HCEC 1CT (cell line): Measurements from ENCODE around the gene SH3RF2.

Experiments used
- DNase-seq: peaks from one replicate; pipeline ENCODE4 v3.0.0-alpha.2; 2017

The SH3RF2 gene

DNA sequence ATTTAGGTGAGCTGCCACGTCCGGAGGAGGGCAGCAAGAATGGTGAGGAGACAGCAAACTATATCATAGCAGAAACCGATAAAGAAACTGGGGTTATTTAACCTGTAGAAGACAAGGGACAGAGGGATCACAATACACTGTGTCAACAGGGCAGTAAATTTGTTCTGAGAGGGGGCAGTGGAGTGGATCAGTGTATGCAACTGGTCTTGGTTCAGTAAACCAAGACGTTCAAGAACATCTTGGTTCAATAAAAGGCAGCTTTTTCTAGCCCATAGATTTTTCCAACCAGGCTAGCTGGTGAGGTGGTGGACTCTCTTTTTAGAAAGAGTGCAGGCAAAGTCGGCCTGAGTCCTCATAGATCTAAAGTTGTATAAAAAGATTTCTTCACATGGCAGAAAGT is 113.7 kb downstream of the SH3RF2 start:
- DNase-seq, result no peak

DNA sequence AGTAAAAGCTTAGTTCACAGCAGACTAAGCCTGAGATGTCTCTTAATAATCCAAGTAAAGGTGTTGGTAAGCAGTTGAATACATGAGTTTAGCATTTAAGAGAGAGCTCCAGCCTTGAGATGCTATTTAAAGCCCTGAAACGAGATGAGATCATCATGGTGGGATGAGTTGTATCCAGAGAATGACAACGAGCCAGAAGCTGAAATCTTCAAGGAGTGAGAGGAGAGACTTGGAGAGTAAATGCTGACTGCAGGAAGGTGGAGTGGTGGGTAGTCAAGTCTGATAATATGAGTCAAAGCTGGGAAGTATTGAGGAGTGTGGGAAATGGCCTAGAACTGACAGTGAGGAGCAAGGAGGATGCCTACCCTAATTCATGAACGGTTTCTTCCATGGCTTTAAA is 115.3 kb downstream of the SH3RF2 start:
- peak; percentile 49 for DNase-seq

- no peak for DNase-seq
Observed at GRCh38 chr5:146052780-146053179, 116.4 kb downstream of the SH3RF2 start.

GRCh38 chr5:146055432-146055831 is 119.1 kb downstream of the SH3RF2 start:
- no peak for DNase-seq

- DNase-seq, result no peak
Observed at GRCh38 chr5:146059460-146060220, 123.3 kb downstream of the SH3RF2 start.

DNA sequence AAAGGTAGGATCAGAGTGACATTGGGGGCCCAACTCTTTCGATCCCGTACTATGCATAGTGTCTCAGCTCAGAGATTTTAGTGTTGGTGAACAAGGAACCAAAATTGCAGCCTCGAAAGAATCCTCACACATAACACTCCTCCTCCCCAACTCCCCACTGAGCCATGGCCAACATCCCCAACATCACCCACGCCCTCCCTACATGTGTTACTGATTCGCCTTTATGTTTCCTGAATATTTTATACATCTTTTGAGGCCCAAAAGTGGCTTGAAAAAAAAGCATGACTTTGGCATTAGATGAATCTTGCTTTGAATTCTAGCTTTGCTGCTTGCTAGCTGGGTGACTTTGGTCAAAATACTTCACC is 123.8 kb downstream of the SH3RF2 start:
- DNase-seq, result no peak

GRCh38 chr5:146066968-146067367 is 130.6 kb downstream of the SH3RF2 start:
- DNase-seq, result no peak

- DNase-seq, result no peak
Observed at GRCh38 chr5:146068206-146068605, 131.8 kb downstream of the SH3RF2 start.

DNA sequence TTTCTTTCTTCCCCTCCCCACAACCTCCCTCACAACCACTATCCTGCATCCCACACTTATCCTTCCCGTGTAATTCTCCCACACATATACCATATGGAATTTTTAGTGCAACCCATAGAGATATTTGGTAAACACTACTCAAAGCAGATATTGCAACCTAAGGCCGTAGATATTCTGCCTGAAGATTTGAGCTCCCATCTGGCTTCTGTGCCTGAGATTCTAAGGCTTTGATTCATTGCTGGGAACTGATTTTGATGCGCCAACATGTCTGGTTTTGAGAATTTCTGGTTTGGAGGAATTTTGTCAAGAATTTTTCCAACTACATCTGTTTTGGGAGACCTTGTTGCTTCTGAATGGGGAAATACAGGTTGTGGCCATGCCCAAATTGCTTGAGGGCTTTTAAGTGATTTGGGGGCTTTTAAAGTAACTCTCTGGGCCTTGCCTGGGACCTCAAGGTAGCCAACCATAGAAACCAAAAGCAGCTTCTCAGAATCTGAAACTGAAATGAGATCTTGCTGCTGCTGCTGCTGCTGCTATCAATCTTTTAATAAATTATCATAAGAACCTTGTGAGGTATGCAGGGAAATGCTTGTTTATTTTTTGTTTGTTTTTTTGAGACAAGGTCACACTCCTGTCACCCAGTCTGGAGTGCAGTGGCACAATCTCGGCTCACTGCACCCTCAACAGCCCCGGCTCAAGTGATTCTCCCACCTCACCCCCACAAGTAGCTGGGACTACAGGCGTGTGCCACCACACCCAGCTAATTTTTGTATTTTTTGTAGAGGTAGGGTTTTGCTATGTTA is 132.8 kb downstream of the SH3RF2 start:
- DNase-seq, result no peak

DNA sequence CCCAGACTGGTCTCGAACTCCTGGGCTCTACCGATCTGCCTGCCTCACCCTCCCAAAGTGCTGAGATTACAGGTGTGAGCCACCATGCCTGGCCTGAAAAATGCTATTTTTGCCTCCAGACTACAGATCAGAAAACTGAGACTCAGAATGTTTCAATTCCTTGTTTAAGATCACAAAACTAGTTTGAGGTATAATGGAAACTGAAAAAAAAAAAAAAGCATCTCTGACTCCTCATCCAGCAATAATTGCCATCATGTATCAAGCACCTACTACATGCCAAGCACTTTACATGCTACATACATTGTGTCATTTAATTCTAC is 133.4 kb downstream of the SH3RF2 start:
- DNase-seq, result no peak

- DNase-seq, result no peak
Observed at GRCh38 chr5:146070746-146071145, 134.4 kb downstream of the SH3RF2 start.

DNA sequence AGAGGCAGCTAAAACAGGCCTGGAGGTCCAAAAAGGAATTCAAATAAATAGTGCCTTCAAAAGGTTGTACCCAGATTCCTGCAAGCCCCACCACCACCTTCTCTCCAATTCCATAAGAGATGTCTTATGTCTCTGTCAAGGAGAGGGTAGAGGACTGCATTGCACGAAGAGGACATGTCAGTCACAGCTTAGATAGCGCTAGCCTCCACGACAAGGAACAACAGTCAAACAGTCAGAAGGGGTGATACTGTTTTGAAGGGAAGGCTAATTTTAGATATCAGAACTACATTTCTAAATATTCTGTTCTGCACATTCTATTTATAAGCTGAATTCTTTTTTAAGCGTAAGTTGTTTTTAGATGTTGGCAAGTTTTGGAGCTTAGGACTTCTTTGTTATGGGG is 134.8 kb downstream of the SH3RF2 start:
- no peak for DNase-seq

DNA sequence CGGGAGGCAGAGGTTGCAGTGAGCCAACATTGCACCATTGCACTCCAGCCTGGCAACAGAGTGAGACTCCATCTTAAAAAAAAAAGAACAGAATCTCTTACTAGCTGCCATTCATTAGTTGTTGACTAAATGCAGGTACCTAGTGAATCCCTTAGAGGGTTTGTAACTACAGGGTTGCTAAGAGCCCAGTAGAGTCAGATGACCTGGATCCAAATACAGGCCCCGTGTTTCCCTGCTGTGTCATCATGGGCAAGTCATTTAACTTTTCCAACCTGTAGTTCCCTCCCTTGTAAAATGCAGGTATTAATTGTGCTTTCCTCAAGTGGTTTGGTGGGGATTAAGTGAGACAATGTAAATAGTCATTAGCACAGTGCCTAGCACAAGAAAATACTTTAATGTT is 136.2 kb downstream of the SH3RF2 start:
- DNase-seq, result no peak

DNA sequence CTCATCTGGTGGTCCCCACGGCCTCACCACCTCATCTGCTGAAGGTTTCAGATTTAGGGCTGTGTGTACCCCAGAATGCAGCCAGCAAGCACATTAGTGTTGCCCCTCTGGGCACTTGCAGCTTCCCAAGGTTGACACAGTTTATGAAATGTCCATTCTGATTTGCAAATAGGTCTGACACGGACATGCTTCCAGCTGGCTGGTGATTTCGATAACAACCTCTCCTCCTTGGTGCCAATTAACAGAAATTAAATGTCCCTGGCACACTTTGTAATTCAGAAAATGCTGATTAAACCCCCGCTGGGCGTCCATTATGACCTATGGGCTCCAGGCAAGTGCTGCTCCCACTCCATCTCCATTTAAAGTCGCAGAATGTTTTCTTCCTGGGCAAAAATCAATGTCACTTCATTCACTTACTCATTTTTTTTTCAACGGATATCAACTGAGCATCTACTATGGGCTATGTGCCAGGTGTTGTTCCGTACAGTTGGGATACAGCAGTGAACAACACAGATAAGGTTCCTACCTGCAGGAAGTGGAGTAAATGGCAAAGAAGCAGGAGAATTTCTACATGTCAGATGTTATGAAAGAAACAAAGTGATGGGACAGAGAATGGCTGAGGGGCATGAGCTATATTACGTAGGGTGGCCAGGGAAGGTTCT is 137.0 kb downstream of the SH3RF2 start:
- no peak for DNase-seq

GRCh38 chr5:146076028-146076427 is 139.7 kb downstream of the SH3RF2 start:
- no peak for DNase-seq

- no peak for DNase-seq
Observed at GRCh38 chr5:146076455-146076854, 140.1 kb downstream of the SH3RF2 start.

- DNase-seq, result no peak
Observed at GRCh38 chr5:146078566-146078965, 142.2 kb downstream of the SH3RF2 start.

DNA sequence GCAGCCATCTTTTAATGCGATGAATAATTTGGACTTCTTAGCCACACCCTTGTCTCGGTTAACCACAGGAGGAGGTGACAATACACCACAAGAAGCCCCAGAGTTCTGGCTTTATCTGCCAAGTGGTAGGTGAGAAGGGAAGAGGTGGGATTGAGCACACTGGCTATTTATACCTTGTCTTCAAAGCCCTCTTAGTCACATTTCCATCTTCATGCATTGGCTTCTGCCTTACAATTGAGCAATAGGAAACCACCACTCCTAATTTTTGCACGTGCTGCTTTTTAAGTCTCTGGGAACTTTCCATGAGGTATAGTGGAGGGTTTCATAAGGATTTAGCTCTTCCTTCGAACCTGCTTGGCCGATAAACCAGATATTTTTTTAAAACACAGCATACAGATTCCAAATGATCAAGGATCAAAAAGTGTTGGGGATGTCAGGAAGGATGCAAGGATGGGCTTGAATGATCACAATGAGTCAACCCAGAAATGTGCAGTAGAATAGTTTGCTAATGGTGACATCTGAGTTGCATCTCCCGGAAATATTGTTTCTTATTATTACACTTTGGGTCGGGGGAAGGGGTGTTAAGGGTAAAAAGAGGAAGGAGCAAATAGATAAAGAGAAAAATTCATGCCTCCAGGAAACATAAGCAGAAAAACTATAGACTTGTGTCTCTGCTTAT is 143.5 kb downstream of the SH3RF2 start:
- no peak for DNase-seq

GRCh38 chr5:146081556-146081955 is 145.2 kb downstream of the SH3RF2 start:
- no peak for DNase-seq

- no peak for DNase-seq
Observed at GRCh38 chr5:146082798-146083197, 146.4 kb downstream of the SH3RF2 start.

GRCh38 chr5:146084376-146084775 is 148.0 kb downstream of the SH3RF2 start:
- no peak for DNase-seq

- no peak for DNase-seq
Observed at GRCh38 chr5:146088098-146088497, 151.7 kb downstream of the SH3RF2 start.

- no peak for DNase-seq
Observed at GRCh38 chr5:146089287-146089686, 152.9 kb downstream of the SH3RF2 start.

- no peak for DNase-seq
Observed at GRCh38 chr5:146091881-146092280, 155.5 kb downstream of the SH3RF2 start.
